Measurements from ENCODE around the gene NRCAM.
"Not testable (repeated sequence)": the region's sequence is repeated elsewhere in the genome, so short reads cannot be mapped to it uniquely, and the experiment has no call there.

NRCAM gene

GRCh38 chr7:108396080-108396479 lies 60.2 kb downstream of the NRCAM start:
- DNase-seq (ENCODE audit: low read depth) = no peak

- DNase-seq (ENCODE audit: low read depth) = no peak
Measured at GRCh38 chr7:108395426-108395825, 60.8 kb downstream of the NRCAM start.

- DNase-seq (ENCODE audit: low read depth) = not testable (repeated sequence)
Measured at GRCh38 chr7:108393097-108393496, 63.1 kb downstream of the NRCAM start.

GRCh38 chr7:108387686-108388085 lies 68.5 kb downstream of the NRCAM start:
- not testable (repeated sequence) for DNase-seq (ENCODE audit: low read depth)

- DNase-seq (ENCODE audit: low read depth) = no peak
Measured at GRCh38 chr7:108385834-108386422, 70.3 kb downstream of the NRCAM start.

GRCh38 chr7:108384716-108385483 lies 71.3 kb downstream of the NRCAM start:
- no peak for DNase-seq (ENCODE audit: low read depth)

- no peak for DNase-seq (ENCODE audit: low read depth)
Measured at GRCh38 chr7:108382932-108383331, 73.3 kb downstream of the NRCAM start.

- DNase-seq (ENCODE audit: low read depth) = no peak
Measured at GRCh38 chr7:108380517-108380916, 75.7 kb downstream of the NRCAM start.

GRCh38 chr7:108376206-108376605 lies 80.0 kb downstream of the NRCAM start:
- DNase-seq (ENCODE audit: low read depth) = no peak

- DNase-seq (ENCODE audit: low read depth) = no peak
Measured at GRCh38 chr7:108375668-108376067, 80.6 kb downstream of the NRCAM start.

GRCh38 chr7:108374899-108375298 lies 81.3 kb downstream of the NRCAM start:
- no peak for DNase-seq (ENCODE audit: low read depth)

GRCh38 chr7:108372618-108373017 lies 83.6 kb downstream of the NRCAM start:
- no peak for DNase-seq (ENCODE audit: low read depth)

- no peak for DNase-seq (ENCODE audit: low read depth)
Measured at GRCh38 chr7:108370616-108371015, 85.6 kb downstream of the NRCAM start.

- DNase-seq (ENCODE audit: low read depth) = no peak
Measured at GRCh38 chr7:108368466-108368865, 87.8 kb downstream of the NRCAM start.

- DNase-seq (ENCODE audit: low read depth) = no peak
Measured at GRCh38 chr7:108367946-108368345, 88.3 kb downstream of the NRCAM start.

- DNase-seq (ENCODE audit: low read depth) = no peak
Measured at GRCh38 chr7:108367314-108367713, 88.9 kb downstream of the NRCAM start.

GRCh38 chr7:108363659-108364058 lies 92.6 kb downstream of the NRCAM start:
- no peak for DNase-seq (ENCODE audit: low read depth)

- no peak for DNase-seq (ENCODE audit: low read depth)
Measured at GRCh38 chr7:108360058-108360800, 96.0 kb downstream of the NRCAM start.

- DNase-seq (ENCODE audit: low read depth) = no peak
Measured at GRCh38 chr7:108358553-108358952, 97.7 kb downstream of the NRCAM start.

GRCh38 chr7:108351729-108352131 lies 104.5 kb downstream of the NRCAM start:
- no peak for DNase-seq (ENCODE audit: low read depth)

- no peak for DNase-seq (ENCODE audit: low read depth)
Measured at GRCh38 chr7:108348913-108349312, 107.3 kb downstream of the NRCAM start.

- DNase-seq (ENCODE audit: low read depth) = no peak
Measured at GRCh38 chr7:108347616-108348015, 108.6 kb downstream of the NRCAM start.

GRCh38 chr7:108345710-108346336 lies 110.4 kb downstream of the NRCAM start:
- DNase-seq (ENCODE audit: low read depth) = no peak
